ENCODE results near the gene CDH22.

CDH22 gene

DNA sequence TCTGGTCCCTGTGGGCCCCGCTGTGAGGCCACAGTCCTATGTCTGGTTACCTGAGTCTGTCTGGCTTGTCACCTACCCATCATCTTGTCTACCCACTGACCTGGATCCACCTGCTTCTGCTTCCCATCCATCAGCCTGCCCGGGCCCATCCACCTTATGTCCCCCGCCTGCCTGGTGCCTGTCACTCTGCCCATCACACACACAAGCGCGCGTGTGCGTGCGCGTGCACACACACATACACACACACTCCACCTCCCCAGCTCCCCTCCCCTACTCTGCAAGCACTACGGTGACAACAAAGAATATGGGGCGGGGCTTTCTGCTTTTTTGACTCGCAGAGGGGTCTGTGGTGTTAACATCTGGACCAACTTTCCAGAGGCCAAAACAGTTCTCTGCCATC lies 8.0 kb downstream of the CDH22 start:
- DNase-seq (ENCODE audit: low spot score) = no peak

DNA sequence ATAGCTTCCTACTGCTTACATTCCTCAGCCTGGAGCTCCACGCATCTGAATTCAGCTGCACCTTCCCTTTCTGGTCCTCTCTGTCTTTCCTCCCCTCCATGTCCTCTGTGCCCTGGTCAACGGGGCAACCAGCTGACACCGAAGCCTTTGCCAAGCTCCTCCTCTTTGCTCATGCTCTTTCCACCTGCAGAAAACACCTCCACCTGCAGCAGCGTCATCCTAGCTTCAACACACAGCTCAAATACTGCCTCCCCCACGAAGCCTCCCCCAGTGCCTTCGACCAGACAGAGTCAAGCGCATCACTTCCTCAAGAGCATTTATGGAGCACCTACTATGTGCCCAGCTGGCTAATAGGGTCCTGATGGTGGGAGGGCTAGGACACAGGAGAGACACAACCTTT lies 9.2 kb downstream of the CDH22 start:
- DNase-seq (ENCODE audit: low spot score) = no peak

DNA sequence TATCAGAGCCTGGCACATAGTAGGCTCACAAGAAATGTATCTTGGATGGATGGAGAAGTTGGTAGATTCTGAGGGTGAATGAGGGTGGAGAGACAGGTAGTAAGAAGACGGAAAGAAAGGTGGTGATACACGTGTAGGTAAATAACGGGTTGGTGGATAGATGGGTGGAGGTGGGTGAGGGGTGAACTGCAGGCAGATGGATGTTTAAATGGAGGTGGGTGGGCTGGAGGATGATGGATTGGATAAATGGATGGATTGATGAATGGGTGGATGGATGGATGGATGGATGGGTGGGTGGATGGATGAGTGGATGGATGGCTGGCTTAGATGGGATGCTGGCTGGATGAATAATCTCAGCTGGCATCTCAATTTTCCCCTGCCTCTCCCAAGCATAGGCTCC lies 9.9 kb downstream of the CDH22 start:
- DNase-seq (ENCODE audit: low spot score) = no peak

DNA sequence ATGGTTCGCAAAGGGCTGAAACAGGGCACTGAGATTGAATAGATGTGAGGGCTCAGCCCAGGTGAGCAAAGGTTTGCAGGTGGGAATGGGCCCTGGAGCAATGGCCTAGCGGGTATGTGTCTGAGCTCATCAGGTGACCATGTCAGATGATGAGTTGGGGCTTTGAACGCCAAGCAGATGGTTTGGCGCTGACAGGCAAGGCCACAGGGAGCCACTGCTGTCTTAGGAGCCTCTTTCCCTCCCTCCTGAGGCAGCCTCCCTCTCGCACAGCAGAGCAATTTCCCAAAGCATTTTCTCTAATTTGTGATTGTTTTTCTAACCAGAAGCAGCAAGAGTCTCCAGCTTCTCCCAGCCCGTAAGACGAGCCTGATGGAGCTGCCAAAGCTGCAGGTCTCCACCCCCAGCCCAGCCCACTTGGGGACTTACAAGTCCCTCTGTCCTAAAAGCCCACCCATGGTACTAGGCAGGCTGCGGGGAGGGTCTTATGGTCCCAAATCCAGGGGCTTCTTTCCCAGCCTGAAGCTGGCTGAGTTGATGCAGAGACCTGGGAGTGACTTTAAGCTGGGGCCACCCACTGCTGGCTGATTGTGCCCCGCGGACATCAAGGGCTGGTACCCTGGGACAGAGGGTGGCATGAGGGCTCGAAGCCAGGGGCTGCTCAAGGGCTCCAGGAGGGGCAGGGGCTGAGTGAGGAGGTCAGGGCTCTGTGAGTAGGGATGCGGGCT lies 11.6 kb downstream of the CDH22 start:
- no peak for DNase-seq (ENCODE audit: low spot score)

DNA sequence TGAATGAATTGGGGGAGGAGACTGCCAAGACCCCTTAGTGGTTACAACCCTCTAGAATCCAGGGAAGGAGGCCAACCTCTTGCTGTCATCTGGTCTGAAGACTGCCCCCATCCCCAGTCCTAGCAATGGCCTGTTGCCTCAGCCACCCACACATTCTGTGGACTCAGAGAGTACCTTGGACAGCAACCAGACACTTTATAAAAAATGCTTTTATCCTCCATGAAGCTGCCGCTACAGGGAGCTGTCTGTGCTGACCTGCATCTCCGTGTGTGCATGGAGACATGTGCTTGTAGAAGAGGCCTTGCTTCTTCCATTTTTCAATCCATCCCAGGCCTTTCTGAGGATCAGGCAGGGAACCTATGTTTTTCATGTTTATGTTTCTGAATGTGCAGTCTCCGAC lies 15.2 kb downstream of the CDH22 start:
- no peak for DNase-seq (ENCODE audit: low spot score)

DNA sequence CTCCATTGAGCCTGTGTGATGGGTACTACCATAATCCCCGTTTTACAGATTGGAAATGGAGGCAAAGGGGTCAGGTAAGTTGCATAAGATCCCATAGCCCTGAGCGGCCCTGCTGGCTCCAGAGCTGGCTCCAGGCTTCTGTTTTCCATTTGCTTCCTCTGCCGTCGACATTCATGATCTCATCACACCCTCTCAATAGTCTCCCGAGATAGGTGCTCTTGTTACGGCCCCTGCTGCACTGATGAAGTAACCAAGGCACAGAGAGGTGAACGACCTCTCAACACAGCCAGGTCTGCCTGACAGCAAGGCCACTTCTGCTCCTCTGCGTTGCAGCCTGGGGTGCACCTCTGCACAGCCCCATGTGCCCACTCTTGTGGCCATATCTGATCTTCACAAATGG lies 16.9 kb downstream of the CDH22 start:
- no peak for DNase-seq (ENCODE audit: low spot score)

DNA sequence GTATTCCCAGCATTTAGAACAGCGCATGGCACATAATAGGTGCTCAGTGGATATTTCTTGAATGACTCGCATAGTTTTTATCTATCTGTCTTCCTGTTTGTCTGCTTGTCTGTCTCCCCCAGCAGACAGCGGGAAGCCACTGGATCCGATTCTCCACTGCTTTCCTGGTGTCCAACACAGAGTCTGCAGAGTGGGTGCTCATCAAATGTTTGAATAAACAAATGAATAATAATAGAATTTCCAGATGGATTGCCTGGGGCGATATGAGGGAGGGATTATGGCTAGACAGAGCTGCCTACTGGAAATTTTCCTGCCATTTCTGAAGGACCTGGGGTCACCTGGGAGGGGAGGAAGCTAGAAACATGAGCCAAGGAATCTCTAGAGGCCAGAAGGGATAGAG lies 18.9 kb downstream of the CDH22 start:
- DNase-seq (ENCODE audit: low spot score) = no peak

DNA sequence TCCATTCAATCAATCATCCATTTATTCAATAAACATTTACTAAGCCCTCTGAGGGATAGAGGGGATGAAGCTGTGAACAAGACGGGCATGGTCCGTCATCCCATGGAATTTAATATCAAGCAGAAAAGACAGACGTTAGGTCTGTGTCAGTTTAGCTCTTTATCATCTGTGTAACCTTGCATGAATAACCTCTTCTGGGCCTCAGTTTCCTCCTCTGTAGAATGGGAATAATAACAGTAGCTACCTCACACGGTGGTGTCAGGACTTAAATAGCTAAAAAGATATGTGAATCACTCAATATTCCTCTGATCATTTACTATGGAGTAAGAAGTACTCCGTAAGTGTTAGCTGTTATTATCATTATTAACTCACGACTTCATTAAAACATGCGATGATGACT lies 21.3 kb downstream of the CDH22 start:
- no peak for DNase-seq (ENCODE audit: low spot score)

DNA sequence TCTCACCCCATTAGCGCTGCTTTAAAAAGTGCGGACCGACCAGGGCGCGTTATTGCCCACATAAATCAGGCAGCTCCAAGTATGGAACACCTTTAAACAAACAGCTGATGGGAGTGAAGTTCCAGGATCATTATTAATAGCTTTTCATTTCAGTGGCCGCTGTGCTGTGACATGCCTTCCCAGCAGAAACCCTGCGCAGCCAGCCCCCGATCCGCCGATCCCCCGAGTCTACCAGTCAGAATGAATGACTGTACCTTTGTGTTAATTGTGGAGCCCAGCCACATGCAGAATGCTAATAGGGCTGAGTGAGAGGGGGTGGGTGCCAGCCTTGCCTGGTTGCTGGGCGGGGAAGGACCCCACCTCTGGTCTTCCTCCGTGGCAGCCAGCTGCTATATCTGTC lies 21.9 kb downstream of the CDH22 start:
- no peak for DNase-seq (ENCODE audit: low spot score)

DNA sequence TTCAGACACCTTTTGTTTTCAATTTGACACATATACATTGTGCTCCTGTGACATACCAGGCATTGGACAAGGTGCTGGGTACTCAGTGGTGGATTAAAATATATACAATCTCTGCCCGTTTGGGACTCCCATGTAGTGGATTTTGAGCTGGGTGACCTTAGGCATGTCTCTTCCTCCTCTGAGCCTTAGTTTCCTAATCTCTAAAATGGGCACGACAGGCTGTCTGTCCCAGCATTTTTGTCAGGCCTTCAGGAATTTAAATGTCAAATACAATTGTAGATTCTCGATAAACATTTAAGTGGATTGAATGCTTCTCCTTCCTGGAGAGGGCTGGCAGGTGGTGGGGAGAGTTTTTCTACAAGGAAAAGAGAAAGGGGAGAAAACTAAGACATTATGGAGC lies 22.6 kb downstream of the CDH22 start:
- no peak for DNase-seq (ENCODE audit: low spot score)

DNA sequence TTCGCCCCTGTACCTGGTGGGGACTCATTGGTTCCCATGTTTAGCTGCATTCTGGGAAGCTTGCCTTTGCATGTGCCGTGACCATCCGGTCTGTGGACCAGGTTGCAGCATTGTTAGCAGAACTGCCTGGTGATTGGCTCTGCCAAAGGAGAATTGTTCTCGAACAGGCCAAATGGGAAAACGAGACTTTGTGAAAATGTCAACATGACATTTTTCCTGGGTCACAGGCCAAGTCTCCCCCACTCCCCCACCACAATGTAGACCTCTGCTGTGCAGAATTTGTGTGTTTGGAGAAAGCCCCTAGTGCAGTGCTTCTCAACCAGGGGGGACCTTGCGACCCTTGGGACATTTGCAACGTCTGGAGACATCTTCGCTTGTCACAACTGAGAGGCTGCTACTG lies 23.2 kb downstream of the CDH22 start:
- DNase-seq (ENCODE audit: low spot score) = no peak

DNA sequence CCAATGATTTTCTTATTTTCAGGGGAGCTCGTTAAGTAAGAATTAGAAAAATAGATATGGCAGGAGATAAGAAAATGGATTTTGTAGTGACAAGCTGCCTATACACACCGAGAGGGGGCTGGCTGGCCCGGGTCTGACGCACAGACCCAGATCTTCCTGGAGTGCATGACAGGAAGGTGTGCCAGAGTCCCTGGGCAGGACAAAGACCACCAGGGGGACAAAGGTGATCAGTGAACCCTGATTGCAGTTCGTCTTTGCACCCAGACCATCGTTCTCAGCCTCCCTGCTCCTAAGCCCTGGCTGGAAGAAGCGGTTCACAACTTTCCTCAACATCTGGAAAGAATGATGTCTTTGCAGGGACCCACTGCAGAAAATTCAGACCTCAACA lies 24.3 kb downstream of the CDH22 start:
- no peak for DNase-seq (ENCODE audit: low spot score)

DNA sequence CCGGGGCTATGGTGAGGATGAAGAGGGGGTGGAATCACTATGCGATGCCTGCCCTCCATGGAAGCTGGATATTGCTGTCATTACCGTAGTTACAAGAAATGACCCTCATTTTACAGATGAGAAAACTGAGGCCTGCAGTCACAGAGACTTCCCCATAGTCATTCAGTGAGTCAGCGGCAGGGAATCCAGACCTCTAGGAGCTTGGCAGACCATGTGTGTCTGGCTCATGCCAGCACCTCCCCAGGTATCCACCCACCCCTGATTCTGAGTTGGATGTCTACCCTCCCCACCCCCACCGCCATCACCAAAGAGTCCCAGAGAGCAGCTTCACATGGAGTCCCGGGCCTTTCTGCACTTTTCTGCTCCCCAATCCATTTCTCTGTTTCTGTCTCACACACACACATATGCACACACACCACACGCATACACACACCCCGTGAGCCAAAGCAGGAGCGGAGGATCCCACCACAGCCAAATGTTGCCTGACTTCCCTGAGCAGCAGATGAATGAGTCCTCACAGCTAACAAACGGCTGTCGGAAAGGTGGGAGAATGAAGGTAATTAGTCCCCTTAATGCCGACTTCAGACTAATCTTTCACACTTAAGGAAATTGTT lies 24.8 kb downstream of the CDH22 start:
- DNase-seq (ENCODE audit: low spot score) = no peak

DNA sequence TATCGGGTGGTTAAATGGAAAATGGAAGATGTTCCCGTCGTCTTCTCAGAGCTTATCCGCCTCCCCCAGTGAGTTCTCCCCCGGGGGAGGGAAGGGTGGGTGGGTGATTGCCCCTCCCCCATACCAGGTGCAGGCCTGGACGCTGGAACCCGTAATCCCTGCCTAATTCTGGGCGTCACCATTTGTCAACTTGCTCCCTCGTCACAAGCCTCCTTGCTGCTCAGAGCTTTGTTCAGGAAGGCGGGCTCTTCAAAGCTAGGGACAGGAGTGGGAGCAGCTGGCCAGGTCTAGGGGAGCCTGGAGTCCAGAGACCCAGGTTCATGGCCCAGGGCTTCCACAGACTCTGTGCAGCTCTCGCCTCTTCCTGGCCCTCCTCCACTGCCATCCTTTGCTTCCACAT lies 25.6 kb downstream of the CDH22 start:
- no peak for DNase-seq (ENCODE audit: low spot score)

DNA sequence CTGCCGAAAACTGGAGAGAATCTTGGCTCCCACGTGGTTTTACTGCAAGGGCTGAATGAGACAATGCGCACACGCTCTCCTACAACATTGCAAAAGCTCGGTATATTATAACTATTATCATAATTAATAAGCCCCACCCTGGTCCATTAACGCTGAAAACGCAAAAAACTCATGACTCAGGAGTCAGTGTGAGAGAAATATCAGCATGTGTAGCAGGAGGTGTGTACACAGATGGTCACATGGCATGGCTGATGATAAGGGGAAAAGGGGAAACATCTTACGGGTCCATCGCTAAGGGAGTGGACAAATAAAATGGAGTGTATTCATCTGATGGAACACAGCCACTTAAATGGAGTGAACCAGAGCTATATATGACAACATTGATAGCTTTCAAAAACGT lies 29.2 kb downstream of the CDH22 start:
- no peak for DNase-seq (ENCODE audit: low spot score)

DNA sequence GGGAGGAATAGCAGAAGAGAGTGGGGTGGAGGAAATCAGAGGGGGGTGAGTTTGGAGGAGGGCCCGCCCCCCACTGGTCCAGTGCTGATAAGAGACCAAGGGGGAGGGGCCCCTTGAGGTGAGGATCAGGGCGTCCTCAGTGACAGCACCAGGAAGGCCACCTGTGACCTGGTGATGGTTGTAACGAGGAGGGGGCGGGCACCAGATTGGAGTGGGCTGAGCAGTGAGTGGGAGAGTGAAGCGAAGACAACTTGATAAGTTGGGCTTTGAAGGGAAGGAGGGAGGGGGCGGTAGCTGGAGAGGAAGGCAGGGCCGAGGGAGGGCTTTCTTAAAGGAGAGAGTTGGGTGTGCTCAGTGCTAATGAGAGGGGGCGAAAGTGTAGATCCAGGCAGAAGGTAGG lies 30.7 kb downstream of the CDH22 start:
- no peak for DNase-seq (ENCODE audit: low spot score)

DNA sequence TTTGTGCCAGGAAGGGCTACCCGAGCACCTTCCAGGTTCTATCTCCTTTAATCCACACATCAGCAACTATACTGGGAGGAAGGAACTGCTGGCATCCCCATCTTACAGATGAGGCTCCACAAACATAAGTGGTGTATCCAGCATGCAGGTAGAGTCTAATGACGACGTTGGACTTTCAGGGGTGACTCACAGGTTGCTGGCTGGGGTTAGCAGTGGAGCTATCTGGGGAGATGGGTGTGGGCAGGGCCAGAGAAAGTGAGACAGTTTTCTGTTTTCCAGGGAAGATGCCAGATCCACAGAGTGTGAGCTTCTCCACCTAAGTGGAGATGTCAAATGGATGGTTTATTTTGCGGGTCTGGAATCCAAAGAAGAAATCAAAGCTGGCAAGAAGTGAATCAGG lies 31.8 kb downstream of the CDH22 start:
- no peak for DNase-seq (ENCODE audit: low spot score)

DNA sequence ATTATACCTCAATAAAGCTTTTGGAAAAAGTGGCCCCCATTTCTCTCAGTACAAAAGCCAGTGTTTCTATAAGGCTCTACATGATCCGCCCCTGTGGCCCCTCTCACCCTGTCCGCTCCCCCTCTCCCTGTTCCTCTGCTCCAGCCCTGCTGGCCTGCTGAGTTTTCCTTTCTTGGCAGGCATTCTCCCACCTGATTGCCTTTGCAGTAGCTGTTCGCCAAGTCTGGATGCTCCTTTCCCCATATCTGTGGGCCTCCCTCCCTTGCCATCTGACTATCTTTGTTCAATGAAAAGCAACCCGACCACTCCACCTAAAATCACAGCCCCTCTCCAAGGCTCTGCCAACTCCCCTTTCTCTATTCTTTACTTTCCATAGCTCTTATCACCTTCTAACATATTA lies 33.2 kb downstream of the CDH22 start:
- DNase-seq (ENCODE audit: low spot score) = no peak

DNA sequence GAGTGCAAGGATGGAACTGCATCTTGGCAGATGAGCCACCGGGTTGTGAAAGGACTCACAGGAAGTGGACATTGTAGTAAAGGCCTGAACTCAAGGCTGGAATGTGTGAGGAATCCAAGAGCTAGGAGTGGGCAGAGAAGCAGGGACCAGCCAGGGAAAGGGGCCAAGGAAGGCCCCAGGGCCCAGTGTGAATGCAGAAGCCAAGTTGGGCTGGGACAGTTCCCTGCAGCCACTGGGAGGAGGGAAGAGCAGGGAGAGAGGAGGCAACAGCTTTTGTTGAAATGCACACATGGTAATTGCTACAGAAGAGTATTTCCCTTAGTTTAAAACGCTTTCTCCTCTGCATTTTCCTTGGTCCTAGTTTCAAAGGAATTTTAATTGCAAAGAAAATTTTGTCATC lies 34.6 kb downstream of the CDH22 start:
- no peak for DNase-seq (ENCODE audit: low spot score)

DNA sequence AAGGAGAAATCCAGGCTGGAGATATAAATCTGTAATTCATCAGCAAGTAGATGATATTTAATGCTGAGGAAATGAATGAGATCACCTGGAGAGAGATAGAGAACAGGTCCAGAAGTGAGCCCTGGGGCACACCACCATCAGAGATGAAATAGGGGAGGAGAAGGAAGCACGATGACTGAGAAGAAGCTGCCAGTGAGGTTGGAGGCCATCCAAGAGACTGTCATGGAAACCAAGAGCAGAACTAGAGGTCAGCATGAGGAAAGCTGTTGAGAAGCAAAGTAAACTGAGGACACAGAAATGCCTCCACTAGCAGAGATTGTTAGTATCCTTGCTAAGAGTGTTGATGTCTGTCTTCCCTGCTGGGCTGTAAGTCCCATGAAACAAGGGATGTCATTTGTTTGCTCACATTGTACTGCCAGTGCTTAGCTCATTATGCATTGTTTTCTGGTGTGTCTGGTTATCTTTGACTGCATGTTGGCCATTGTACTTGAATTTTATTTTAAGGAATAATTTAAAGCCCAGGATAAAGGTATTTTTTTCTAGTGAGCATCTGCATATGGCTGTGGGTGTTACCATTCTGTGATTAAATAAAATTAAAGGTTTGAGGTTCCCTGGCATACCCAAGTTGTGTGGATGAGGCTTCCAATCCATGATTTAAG lies 35.8 kb downstream of the CDH22 start:
- no peak for DNase-seq (ENCODE audit: low spot score)

DNA sequence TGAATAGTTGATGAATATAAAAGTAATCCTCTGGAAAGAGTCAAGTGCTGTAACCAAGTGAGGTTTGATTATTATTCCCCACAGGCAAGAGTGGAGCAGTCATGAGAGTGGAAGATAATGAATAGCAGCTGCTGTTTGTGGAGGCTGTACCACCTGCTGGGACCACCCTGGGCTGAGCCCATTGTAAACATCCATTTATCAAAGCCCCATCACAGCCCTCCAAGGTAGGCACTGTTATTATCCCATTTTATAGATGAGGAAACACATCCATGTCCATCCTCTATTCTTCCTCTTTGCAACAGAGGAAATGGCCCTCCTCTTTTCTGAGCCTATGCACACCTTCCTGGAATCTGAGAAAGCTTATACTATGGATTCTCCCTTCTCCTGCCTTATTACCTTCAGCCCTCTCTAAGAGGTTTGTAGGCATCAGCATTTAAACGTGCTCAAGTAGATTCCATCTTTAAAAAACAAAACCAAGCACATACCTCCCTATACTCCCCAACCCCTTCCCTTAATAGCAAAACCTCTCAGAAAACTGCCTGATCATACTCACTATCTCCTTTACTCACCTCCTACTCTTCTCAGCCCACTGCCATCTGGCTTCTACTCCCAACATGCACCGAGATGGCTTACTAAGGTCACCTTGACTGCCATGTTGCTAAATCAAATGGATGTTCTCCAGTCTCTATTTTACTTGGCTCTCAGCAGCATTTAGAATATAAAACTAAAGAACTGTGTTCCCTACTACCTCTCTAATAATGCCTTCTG lies 37.1 kb downstream of the CDH22 start:
- no peak for DNase-seq (ENCODE audit: low spot score)

DNA sequence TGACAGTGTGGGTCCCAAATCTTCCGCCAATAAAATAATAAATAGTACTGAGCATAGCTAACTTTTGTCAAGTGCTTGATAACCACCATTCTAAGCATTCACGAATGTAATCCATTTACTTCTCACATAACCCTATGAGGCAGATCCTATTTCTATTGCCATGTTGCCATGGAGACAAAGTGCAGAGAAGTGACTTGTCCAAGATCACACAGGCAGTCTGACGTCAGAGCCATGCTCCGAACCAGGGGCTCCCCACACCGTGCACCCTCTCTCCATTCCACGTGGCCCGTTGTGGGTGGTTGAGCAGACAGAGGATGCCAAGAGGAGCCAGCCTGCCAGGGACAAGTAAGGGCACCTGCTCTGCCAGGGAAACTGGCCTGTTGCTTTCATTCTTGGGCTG lies 38.9 kb downstream of the CDH22 start:
- no peak for DNase-seq (ENCODE audit: low spot score)

DNA sequence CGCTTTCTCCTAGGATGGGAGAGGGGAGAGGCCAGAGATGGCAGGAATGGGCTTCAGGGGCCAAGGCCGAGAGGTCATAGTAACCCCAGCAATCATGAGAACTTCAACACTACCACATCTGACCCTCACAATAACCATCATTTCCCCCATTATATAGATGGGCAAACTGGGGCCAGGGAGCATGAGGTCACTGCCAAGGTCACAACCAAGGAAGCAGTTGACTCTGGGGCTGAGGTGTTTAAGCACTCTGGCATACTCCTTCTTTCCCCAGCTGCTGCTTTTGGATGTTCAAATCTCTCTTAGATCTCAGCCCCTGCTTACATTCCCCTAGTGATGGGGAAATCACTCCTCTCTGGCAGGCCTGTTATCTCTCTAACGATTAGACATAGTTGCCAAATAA lies 39.6 kb downstream of the CDH22 start:
- DNase-seq (ENCODE audit: low spot score) = no peak

Data from pons (tissue), 1 donor.